HepG2 (cell line): Measurements from ENCODE around the gene RPS6KB1. TPM values are rescaled to one million over a fixed set of nuclear protein-coding genes. Genes with fewer than 3 reads are reported as not detected.
A peak's percentile ranks its signal among the peaks of the same experiment; 100 is the strongest.

ENCODE experiments used
- ARID2 ChIP-seq: sonication (generic); formaldehyde crosslinking; IDR thresholded peaks from 2 replicates; pipeline ENCODE4 v1.8.1; 2022; ENCODE audit warnings: mild to moderate bottlenecking, missing genetic modification reagents, borderline replicate concordance
- BHLHE40 ChIP-seq: IDR thresholded peaks from 2 replicates; pipeline ENCODE4 v1.6.1; 2011; ENCODE audit warnings: low read length, improper control_type of control experiment
- CREBL2 ChIP-seq: sonication (generic); formaldehyde crosslinking; IDR thresholded peaks from 2 replicates; pipeline ENCODE4 v1.8.1; 2023; ENCODE audit warnings: missing genetic modification reagents, mild to moderate bottlenecking, borderline replicate concordance
- ISL2 ChIP-seq: sonication (generic); formaldehyde crosslinking; IDR thresholded peaks from 2 replicates; pipeline ENCODE4 v1.5.0; 2020; ENCODE audit warnings: missing genetic modification reagents
- MIER3 ChIP-seq: IDR thresholded peaks from 2 replicates; pipeline ENCODE4 v1.6.1; 2016; ENCODE audit warnings: missing compliant biosample characterization, borderline replicate concordance
- NR1H2 ChIP-seq: sonication (generic); formaldehyde crosslinking; IDR thresholded peaks from 2 replicates; pipeline ENCODE4 v1.8.1; 2022; ENCODE audit warnings: low read depth, missing genetic modification reagents, borderline replicate concordance
- SPEN ChIP-seq: sonication (generic); formaldehyde crosslinking; IDR thresholded peaks from 2 replicates; pipeline ENCODE4 v1.5.1; 2020; ENCODE audit warnings: low read depth, mild to moderate bottlenecking, missing genetic modification reagents
- ZFP36L2 ChIP-seq: sonication (generic); formaldehyde crosslinking; IDR thresholded peaks from 2 replicates; pipeline ENCODE4 v1.4.0; 2020; ENCODE audit warnings: missing genetic modification reagents
- ZNF121 ChIP-seq: sonication (generic); formaldehyde crosslinking; IDR thresholded peaks from 2 replicates; pipeline ENCODE4 v1.5.0; 2020; ENCODE audit warnings: mild to moderate bottlenecking, missing genetic modification reagents
- ZNF143 ChIP-seq: sonication (generic); formaldehyde crosslinking; IDR thresholded peaks from 2 replicates; pipeline ENCODE4 v1.4.0; 2020; ENCODE audit warnings: missing genetic modification reagents
- ZNF629 ChIP-seq: sonication (generic); formaldehyde crosslinking; conservative IDR thresholded peaks from 2 replicates; pipeline ENCODE4 v1.5.0; 2020; ENCODE audit warnings: missing genetic modification reagents
- ZNF644 ChIP-seq: IDR thresholded peaks from 2 replicates; pipeline ENCODE4 v1.6.1; 2016; ENCODE audit warnings: low read depth
- ZNF703 ChIP-seq: sonication (generic); formaldehyde crosslinking; IDR thresholded peaks from 2 replicates; pipeline ENCODE4 v1.5.1; 2020; ENCODE audit warnings: missing genetic modification reagents, mild to moderate bottlenecking, moderate library complexity, borderline replicate concordance
- ZNF841 ChIP-seq: sonication (generic); formaldehyde crosslinking; IDR thresholded peaks from 2 replicates; pipeline ENCODE4 v1.8.1; 2023; ENCODE audit warnings: missing genetic modification reagents, borderline replicate concordance
- polyA plus RNA-seq, 8 experiments: library from polyadenylated mRNA; depleted of rRNA in 3 of 8; stranded (reverse) in 7 of 8; unstranded in 1 of 8; fragments of >200 nt; fragmentation: Illumina TruSeq in 4 of 8; extraction: Trizol in 4 of 8; gene quantifications; 2 replicates each; pipeline versions ENCODE4 v1.2.1 to v1.2.3, GENCODE V29; 2011 to 2016; ENCODE audit warnings: low read depth in 4 of 8, missing spikeins in 1 of 8, mixed read lengths in 1 of 8; ENCODE audit not compliant: insufficient read depth in 1 of 8
- total RNA-seq, 5 experiments: library from RNA; depleted of rRNA; stranded (reverse); fragments of >200 nt; fragmentation: Illumina TruSeq; extraction: Trizol; gene quantifications; 2 replicates each; pipeline ENCODE4 v1.2.3, GENCODE V29; 2016; ENCODE audit warnings: low read depth in 1 of 5
- TF ChIP-seq, protein P1 (sequence below): IDR thresholded peaks from 2 replicates; pipeline ENCODE4 v1.6.1; 2012; ENCODE audit warnings: low read length, improper control_type of control experiment
- TF ChIP-seq, protein P2 (sequence below): IDR thresholded peaks from 2 replicates; pipeline ENCODE4 v1.6.1; 2016; ENCODE audit warnings: control low read depth
- TF ChIP-seq, protein P3 (sequence below): sonication (generic); formaldehyde crosslinking; IDR thresholded peaks from 2 replicates; pipeline ENCODE4 v1.4.0; 2020; ENCODE audit warnings: missing genetic modification reagents
- TF ChIP-seq, protein P4 (sequence below): sonication (generic); formaldehyde crosslinking; IDR thresholded peaks from 2 replicates; pipeline ENCODE4 v1.5.0; 2020; ENCODE audit warnings: mild to moderate bottlenecking, missing genetic modification reagents, borderline replicate concordance

The RPS6KB1 gene
- total and polyA plus RNA-seq, 2 of the 13 experiments (the other 11 are each of a cell fraction or from before 2014, with no cell fraction given), result 16.5 to 42.2 TPM

GRCh38 chr17:59846394-59847165 lies 46.3 kb upstream of the RPS6KB1 start (continued):
- TF ChIP-seq, protein P1, sequence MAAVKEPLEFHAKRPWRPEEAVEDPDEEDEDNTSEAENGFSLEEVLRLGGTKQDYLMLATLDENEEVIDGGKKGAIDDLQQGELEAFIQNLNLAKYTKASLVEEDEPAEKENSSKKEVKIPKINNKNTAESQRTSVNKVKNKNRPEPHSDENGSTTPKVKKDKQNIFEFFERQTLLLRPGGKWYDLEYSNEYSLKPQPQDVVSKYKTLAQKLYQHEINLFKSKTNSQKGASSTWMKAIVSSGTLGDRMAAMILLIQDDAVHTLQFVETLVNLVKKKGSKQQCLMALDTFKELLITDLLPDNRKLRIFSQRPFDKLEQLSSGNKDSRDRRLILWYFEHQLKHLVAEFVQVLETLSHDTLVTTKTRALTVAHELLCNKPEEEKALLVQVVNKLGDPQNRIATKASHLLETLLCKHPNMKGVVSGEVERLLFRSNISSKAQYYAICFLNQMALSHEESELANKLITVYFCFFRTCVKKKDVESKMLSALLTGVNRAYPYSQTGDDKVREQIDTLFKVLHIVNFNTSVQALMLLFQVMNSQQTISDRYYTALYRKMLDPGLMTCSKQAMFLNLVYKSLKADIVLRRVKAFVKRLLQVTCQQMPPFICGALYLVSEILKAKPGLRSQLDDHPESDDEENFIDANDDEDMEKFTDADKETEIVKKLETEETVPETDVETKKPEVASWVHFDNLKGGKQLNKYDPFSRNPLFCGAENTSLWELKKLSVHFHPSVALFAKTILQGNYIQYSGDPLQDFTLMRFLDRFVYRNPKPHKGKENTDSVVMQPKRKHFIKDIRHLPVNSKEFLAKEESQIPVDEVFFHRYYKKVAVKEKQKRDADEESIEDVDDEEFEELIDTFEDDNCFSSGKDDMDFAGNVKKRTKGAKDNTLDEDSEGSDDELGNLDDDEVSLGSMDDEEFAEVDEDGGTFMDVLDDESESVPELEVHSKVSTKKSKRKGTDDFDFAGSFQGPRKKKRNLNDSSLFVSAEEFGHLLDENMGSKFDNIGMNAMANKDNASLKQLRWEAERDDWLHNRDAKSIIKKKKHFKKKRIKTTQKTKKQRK, result no peak
- TF ChIP-seq ZNF143 (CRISPR knock-in tag), result peak; percentile 47; the same call in 1 of the 2 replicates
- TF ChIP-seq ZNF644 (CRISPR knock-in tag), result peak; percentile 60
- peak; percentile 60; the same call in 1 of the 2 replicates for TF ChIP-seq ZNF703 (CRISPR knock-in tag)
- TF ChIP-seq, protein P2, sequence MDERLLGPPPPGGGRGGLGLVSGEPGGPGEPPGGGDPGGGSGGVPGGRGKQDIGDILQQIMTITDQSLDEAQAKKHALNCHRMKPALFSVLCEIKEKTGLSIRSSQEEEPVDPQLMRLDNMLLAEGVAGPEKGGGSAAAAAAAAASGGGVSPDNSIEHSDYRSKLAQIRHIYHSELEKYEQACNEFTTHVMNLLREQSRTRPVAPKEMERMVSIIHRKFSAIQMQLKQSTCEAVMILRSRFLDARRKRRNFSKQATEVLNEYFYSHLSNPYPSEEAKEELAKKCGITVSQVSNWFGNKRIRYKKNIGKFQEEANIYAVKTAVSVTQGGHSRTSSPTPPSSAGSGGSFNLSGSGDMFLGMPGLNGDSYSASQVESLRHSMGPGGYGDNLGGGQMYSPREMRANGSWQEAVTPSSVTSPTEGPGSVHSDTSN (CRISPR knock-in tag), result peak; percentile 53; the same call in 1 of the 2 replicates
- TF ChIP-seq, protein P3, sequence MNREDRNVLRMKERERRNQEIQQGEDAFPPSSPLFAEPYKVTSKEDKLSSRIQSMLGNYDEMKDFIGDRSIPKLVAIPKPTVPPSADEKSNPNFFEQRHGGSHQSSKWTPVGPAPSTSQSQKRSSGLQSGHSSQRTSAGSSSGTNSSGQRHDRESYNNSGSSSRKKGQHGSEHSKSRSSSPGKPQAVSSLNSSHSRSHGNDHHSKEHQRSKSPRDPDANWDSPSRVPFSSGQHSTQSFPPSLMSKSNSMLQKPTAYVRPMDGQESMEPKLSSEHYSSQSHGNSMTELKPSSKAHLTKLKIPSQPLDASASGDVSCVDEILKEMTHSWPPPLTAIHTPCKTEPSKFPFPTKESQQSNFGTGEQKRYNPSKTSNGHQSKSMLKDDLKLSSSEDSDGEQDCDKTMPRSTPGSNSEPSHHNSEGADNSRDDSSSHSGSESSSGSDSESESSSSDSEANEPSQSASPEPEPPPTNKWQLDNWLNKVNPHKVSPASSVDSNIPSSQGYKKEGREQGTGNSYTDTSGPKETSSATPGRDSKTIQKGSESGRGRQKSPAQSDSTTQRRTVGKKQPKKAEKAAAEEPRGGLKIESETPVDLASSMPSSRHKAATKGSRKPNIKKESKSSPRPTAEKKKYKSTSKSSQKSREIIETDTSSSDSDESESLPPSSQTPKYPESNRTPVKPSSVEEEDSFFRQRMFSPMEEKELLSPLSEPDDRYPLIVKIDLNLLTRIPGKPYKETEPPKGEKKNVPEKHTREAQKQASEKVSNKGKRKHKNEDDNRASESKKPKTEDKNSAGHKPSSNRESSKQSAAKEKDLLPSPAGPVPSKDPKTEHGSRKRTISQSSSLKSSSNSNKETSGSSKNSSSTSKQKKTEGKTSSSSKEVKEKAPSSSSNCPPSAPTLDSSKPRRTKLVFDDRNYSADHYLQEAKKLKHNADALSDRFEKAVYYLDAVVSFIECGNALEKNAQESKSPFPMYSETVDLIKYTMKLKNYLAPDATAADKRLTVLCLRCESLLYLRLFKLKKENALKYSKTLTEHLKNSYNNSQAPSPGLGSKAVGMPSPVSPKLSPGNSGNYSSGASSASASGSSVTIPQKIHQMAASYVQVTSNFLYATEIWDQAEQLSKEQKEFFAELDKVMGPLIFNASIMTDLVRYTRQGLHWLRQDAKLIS, result no peak
- TF ChIP-seq SPEN (CRISPR knock-in tag), result peak; percentile 8; the same call in 1 of the 2 replicates
- TF ChIP-seq MIER3, result peak; percentile 53; the same call in 1 of the 2 replicates
- TF ChIP-seq ARID2 (CRISPR knock-in tag), result peak; percentile 95
- TF ChIP-seq ISL2 (CRISPR knock-in tag), result peak; percentile 86
- TF ChIP-seq, protein P4, sequence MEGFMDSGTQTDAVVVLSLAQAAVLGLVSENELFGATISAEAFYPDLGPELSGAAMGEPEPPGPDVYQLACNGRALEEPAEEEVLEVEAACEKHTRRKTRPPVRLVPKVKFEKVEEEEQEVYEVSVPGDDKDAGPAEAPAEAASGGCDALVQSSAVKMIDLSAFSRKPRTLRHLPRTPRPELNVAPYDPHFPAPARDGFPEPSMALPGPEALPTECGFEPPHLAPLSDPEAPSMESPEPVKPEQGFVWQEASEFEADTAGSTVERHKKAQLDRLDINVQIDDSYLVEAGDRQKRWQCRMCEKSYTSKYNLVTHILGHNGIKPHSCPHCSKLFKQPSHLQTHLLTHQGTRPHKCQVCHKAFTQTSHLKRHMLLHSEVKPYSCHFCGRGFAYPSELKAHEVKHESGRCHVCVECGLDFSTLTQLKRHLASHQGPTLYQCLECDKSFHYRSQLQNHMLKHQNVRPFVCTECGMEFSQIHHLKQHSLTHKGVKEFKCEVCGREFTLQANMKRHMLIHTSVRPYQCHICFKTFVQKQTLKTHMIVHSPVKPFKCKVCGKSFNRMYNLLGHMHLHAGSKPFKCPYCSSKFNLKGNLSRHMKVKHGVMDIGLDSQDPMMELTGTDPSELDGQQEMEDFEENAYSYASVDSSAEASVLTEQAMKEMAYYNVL, result peak; percentile 91
- peak; percentile 8; the same call in 1 of the 2 replicates for TF ChIP-seq BHLHE40
- TF ChIP-seq CREBL2 (CRISPR knock-in tag), result no peak
- TF ChIP-seq NR1H2 (CRISPR knock-in tag), result no peak
- 0 out of 2 replicates have a peak, but pooled peaks have one; percentile 12 for TF ChIP-seq ZNF629
- 0 out of 2 replicates have a peak, but pooled peaks have one; percentile 59 for TF ChIP-seq ZFP36L2
- TF ChIP-seq ZNF121 (CRISPR knock-in tag), result 0 out of 2 replicates have a peak, but pooled peaks have one; percentile 10
- no peak for TF ChIP-seq ZNF841 (CRISPR knock-in tag)
